ENCODE data around the gene NFKBIA.
A peak's percentile ranks its signal among the peaks of the same experiment; 100 is the strongest.
"Not testable (repeated sequence)": the region's sequence is repeated elsewhere in the genome, so short reads cannot be mapped to it uniquely, and the experiment has no call there.

The NFKBIA gene

DNA sequence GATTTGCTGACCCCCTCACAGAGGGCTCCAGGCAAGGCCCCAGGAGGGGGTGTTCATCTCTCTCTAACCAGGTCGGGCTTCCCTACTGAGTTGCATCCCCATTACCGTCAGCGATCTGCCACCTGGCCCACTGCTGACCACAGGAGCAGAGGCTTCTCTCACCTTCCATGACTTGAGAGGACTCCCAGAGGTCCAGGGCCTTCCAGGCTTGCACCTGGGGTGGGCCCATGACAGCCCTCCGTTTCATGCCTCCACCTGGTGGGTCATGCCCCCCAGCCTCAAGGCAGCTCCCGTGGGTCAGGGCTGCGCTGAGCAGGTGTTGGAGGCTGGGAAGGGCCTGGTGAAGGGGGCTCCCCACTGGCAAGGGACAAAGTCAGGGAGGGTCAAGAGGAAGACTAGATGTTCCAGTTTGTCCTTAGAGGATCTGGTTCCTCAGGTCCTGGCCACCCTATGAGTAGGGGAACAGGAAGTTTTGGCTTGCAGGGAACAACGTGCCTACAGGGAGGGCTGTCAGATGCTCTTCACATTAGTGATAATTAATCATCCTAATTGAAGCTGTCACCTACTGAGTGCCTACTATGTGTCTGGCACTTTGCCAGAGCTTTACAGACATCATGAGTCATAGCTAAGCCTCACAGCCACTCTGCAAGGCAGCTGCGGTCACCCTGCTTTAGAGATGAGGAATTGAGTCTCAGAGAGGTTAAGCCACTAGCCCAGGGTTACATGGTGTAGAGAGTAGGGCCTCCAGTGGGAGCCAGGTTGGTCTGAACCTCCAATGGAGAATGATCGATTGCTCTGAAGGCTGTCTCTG is 13.8 kb downstream of the NFKBIA start:
- no peak for DNase-seq (ENCODE audit: low spot score)

DNA sequence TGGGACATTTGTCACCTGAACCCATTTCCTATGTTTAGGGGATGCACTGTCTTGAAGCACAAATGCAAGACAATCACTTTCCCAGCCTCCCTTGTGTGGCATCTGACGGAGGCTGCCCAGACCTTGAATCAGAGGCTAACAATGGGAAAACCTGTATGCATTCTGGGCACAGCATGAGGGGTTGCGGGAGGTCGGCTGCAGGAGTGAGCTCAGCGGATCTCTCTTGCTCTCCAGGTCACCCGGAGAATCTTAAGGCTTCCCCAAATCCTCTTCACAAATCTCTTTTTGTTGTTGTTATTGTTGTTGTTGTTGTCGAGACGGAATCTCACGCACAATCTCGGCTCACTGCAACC is 15.3 kb downstream of the NFKBIA start:
- DNase-seq (ENCODE audit: low spot score): no peak

GRCh38 chr14:35388656-35389314 is 15.8 kb downstream of the NFKBIA start:
- no peak for DNase-seq (ENCODE audit: low spot score)

DNA sequence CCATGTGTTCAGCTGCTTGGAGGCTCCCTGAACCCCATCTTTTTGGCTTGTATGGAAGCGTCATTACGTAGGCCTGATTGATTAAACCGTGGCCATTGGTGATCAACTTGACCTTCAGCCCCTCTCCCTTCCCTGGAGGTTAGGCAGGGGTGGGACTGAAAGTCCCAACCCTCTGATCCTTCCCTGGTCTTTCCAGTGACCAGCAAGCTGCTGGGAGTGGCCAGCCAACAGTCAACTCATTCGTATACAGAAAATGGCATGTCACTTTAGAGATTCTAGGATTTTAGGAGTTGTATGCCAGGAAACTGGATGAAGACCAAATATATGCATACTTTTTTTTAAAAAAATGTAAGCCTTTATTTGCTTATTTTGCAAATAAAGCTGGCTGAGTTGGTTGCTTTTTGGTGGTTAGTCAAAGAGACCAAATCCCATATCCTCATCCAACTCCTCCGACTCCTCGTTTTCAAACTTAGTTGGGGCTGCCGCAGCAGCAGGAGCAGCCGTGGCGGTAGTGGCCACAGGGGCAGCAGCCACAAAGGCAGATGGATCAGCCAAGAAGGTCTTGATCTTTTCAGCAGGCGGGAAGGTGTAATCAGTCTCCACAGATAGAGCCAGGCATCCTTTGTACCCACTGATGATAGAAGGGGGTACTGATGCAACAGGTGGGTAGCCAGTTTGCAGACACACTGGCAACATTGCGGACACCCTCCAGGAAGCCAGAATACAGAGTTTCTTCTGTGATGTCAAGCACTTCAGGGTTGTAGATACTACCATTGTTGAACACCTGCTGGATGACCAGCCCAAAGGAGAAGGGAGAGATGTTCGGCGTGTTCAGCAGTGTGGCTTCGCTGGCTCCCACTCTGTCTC is 16.6 kb downstream of the NFKBIA start:
- no peak for DNase-seq (ENCODE audit: low spot score)

DNA sequence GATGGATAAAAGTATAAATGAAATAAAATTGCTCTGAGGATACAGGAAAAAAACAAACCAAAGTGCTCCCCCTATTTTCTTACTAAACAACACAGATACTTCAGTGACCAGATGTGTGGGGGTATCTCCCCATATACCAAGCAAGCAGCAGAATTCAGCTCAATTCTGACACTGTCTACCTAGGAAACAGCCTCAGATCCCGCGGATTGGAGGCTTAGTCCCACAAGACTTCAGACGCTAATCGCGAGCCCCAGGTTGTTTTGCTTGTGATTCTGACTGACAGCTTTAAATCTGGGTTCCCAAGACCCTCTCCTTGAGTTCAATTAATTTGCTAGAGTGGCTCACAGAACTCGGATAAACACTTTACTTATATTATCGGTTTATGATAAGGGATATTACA is 17.3 kb downstream of the NFKBIA start:
- DNase-seq (ENCODE audit: low spot score): no peak

- DNase-seq (ENCODE audit: low spot score): no peak
Observed at GRCh38 chr14:35386673-35387125, 17.9 kb downstream of the NFKBIA start.

DNA sequence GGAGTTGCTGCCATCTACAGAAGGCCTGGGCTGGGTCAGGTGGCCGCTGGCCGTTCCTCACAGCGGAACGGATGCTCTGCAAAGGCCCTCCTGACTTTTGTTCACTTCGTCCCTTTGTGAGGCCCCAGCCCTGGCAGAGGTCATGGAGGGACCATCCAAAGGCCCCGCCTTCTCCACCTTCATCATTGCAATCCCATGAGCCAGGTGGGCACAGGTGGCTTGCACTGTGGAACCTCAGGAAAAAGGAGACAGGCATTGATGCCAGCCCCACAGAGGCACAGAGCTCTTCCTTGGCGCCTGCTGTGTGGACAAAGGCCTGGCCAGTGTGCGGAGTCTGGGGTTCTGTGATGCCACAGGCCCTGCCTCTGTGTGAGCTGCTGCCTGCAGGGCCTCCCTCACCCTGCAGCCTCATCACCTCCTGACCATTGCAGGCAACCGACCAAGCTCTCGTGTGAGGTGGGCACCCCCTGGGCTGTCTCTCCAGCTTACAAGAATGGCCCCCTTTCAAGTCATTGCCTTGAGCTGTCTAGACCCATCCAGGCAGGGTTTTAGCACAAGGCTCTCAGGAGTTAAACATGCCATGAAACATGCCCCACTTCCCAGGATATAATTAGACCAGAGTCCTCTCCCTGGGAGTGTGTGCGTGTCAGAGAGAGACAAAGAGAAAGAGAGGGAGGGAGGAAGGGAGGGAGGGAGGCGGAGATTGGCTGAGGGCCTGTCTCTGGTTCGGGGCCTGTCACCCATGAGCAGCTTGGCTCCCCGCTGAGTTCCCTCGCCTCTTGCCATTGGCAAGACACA is 19.3 kb downstream of the NFKBIA start:
- DNase-seq (ENCODE audit: low spot score): no peak

- no peak for DNase-seq (ENCODE audit: low spot score)
Observed at GRCh38 chr14:35384455-35385041, 20.0 kb downstream of the NFKBIA start.

GRCh38 chr14:35383569-35384454 is 20.7 kb downstream of the NFKBIA start:
- DNase-seq (ENCODE audit: low spot score): no peak

DNA sequence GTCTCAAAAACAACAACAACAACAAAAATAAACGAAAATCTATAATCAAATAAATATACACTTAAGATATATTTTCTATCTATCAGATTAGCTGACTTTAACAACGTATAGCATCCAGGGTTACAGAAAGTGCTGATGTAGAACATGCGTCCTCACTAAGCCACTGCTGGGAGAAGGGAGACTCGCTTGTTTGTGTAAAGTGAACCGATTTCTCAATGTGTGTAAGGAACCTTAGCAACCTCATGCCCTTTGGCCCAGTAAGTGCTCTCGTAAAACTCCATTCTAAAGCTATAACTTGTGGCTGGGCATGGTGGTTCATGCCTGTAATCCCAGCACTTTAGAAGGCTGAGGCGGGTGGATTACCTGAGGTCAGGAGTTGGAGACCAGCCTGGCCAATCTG is 23.8 kb downstream of the NFKBIA start:
- DNase-seq (ENCODE audit: low spot score): no peak

DNA sequence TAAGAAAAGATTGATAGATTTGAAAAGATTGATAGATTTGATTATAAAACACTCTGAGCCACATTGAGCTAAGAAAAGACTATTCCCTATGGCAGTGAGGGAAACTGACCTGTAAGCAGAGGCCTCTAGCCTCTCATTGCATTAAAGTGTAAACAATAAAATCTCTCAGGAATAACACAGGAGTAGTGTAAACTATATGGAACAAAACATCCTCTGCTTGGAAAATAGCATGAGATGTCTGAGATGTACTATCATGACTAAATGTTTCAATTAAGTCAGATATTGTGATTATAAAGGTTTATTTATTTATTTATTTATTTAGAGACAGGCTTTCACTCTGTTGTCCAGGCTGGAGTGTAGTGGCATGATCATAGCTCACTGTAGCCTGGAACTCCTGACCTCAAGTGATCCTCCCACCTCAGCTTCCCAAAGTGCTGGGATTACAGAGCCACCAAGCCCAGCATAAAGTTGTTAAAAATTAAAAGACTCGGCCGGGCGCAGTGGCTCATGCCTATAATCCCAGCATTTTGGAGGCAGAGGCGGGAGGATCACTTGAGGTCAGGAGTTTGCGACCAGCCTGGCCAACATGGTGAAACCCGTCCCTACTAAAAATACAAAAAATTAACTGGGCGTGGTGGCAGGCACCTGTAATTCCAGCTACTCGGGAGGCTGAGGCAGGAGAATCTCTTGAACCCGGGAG is 25.2 kb downstream of the NFKBIA start:
- not testable (repeated sequence) for DNase-seq (ENCODE audit: low spot score)

GRCh38 chr14:35378425-35379233 is 25.9 kb downstream of the NFKBIA start:
- DNase-seq (ENCODE audit: low spot score): peak; percentile 6

DNA sequence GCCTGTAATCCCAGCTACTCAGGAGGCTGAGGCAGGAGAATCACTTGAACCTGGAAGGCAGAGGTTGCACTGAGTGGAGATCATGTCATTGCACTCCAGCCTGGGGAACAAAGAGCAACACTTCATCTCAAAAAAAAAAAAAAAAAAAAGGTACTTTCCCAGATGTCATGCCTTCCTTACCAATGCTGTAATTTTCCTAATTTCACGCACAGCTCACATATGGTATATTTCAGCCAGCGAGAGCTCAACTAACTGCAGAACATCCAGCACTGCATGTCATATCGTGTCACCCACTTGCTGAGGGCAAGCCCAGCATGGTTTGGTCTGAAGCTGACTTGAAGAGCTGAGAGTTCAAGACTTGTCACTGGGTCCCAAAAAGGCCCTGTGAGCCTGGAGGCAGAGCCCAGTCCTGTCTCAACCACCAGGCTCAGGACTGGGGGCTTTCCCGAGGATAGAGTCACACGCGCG is 29.0 kb downstream of the NFKBIA start:
- DNase-seq (ENCODE audit: low spot score): no peak

GRCh38 chr14:35374263-35374712 is 30.3 kb downstream of the NFKBIA start:
- DNase-seq (ENCODE audit: low spot score): no peak

- DNase-seq (ENCODE audit: low spot score): not testable (repeated sequence)
Observed at GRCh38 chr14:35373208-35373607, 31.3 kb downstream of the NFKBIA start.

GRCh38 chr14:35370969-35371368 is 33.6 kb downstream of the NFKBIA start:
- DNase-seq (ENCODE audit: low spot score): no peak

DNA sequence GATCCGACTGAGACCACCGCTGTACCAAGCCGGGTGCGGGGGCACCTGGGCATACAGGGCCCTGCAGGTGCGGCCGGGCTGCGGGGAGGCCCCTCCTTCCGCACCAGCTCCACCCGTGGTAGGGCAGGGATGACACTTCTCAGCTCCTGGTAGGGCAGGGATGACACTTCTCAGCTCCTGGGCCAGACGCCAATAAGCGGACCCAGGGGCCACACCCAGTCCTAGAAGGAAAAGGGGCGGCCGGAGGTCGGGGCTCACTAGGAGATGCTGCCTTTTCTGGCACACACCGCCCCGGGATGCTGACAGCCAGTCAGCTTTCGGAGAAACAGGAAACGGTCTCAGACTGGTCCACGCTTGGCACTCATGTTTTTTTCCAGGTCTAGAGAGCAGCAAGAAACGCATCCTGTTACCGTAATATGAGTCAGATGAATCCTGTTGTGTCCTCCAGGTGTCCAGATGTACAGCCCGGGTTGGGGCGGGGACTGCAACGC is 34.8 kb downstream of the NFKBIA start:
- no peak for DNase-seq (ENCODE audit: low spot score)

DNA sequence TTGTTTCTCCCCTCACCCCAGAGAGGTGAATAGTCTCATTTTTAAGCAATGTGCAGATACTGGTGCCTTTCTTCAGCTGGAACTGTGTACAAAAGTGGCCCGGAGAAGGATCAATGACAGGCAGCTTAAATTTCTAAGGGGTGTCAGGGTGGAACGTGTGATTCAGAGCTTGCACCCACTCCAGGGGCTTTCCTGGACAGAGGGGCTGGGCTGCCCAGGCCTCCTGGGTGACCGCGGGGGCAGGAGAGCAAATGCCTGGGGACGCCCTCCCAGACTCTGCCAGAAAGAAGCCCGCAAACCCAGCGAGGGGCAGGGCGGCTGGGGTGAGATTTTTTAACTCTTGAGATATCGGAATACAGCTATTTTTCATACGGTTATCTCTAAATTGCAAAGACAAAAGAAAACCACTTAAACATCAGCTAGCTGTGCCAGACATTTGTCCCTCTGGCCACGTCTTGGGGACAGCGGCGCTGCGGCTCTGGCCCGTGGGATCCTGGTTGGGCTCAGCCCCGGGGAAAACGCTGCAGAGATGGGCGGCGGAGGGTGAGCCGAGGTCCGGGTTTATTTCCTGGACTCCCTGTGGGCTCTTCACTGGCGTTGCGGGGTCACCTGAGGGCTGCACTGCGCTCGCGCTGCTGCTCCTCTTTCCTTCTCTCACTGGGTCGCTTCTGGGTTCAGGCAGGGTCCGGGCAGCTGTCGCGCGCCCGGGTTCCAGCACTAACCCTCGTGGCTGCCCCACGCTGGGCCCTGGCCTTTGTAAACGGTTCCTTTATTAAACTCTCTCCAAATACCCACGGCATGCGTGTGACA is 35.8 kb downstream of the NFKBIA start:
- no peak for DNase-seq (ENCODE audit: low spot score)

Measured in NAMALWA (cell line).